Panc1 (cell line): ENCODE results near the gene TAF6. TPM values are rescaled to one million over a fixed set of nuclear protein-coding genes. Genes with fewer than 3 reads are reported as not detected.

Experiments used
- ATAC-seq: fragments of 200-7000 bp; cut with Tn5 transposase; 2 replicates; pipeline ENCODE4 v1.9.1; 2020; ENCODE audit warnings: mild to moderate bottlenecking, moderate library complexity
- BruUV-seq: library from RNA; stranded (reverse); fragments of 400-500 nt; replicated peaks from 2 replicates; lab custom pipeline; 2021; lab: Mats Ljungman, UMichigan
- CTCF ChIA-PET: fragments of 300-600 bp; sonication (Branson Sonifier 250); formaldehyde crosslinking; loops from one replicate; lab custom pipeline; 2022; ENCODE audit warnings: antibody characterized with exemption; lab: Charles Lee
- POLR2A ChIA-PET: fragments of 300-600 bp; sonication (Branson Sonifier 250); formaldehyde crosslinking; loops from one replicate; lab custom pipeline; 2022; ENCODE audit warnings: antibody characterized with exemption; lab: Charles Lee
- DNase-seq: peaks from one replicate; pipeline ENCODE4 v3.0.0-alpha.2; 2010; ENCODE audit warnings: low read depth, low spot score
- H3K27ac ChIP-seq: 2 replicates; pipeline ENCODE4 v1.5.1; 2011; ENCODE audit warnings: mild to moderate bottlenecking, low read length, inconsistent platforms
- H3K27me3 ChIP-seq: fragments of 200-500 bp; sonication (Bioruptor generic); 2 replicates; pipeline ENCODE4 v1.6.0; 2014; ENCODE audit warnings: low read length, inconsistent platforms; ENCODE audit not compliant: control insufficient read depth, insufficient read depth
- H3K36me3 ChIP-seq: fragments of 200-500 bp; sonication (Bioruptor generic); 2 replicates; pipeline ENCODE4 v1.5.1; 2014; ENCODE audit warnings: inconsistent platforms, mild to moderate bottlenecking, low read length, moderate library complexity; ENCODE audit not compliant: control insufficient read depth, insufficient read depth
- H3K4me1 ChIP-seq: 2 replicates; pipeline ENCODE4 v1.5.1; 2011; ENCODE audit warnings: inconsistent platforms, mild to moderate bottlenecking, low read length, moderate library complexity; ENCODE audit not compliant: control insufficient read depth, insufficient read depth
- H3K4me3 ChIP-seq, 2 experiments: 2 replicates each; pipeline ENCODE4 v1.5.1; 2011 to 2012; ENCODE audit warnings: low read depth in 2 of 2, low read length in 2 of 2, mild to moderate bottlenecking in 2 of 2, inconsistent platforms in 1 of 2, moderate library complexity in 1 of 2
- H3K9me3 ChIP-seq: fragments of 200-500 bp; sonication (Bioruptor generic); 2 replicates; pipeline ENCODE4 v1.5.1; 2014; ENCODE audit warnings: low read depth, mild to moderate bottlenecking, inconsistent platforms, low read length, moderate library complexity; ENCODE audit not compliant: control insufficient read depth, insufficient read depth
- CTCF ChIP-seq: fragments of 450-650 bp; IDR thresholded peaks from 2 replicates; pipeline ENCODE4 v1.5.1; 2017; ENCODE audit warnings: mild to moderate bottlenecking
- POLR2AphosphoS5 ChIP-seq: IDR thresholded peaks from 2 replicates; pipeline ENCODE4 v1.6.1; 2012; ENCODE audit warnings: mild to moderate bottlenecking, low read depth, low read length, moderate library complexity
- REST ChIP-seq, 2 experiments: IDR thresholded peaks; 2 replicates each; pipeline ENCODE4 v1.6.1; 2011 to 2012; ENCODE audit warnings: low read depth in 2 of 2, control low read depth in 1 of 2, low read length in 1 of 2, mild to moderate bottlenecking in 1 of 2, moderate library complexity in 1 of 2; ENCODE audit not compliant: insufficient read depth in 1 of 2
- SIN3A ChIP-seq: IDR thresholded peaks from 2 replicates; pipeline ENCODE4 v1.6.1; 2012; ENCODE audit warnings: low read depth, mild to moderate bottlenecking, low read length, moderate library complexity, borderline replicate concordance; ENCODE audit not compliant: insufficient read depth
- TCF7L2 ChIP-seq: IDR thresholded peaks from 2 replicates; pipeline ENCODE4 v1.6.1; 2011; ENCODE audit warnings: mild to moderate bottlenecking, low read depth, low read length, inconsistent platforms
- in situ Hi-C: cut with HindIII; loops from 2 replicates; pipeline ENCODE4 v1.10.0; 2016; ENCODE audit warnings: low sequenced_read_pairs, low pct_unique_long_range_greater_than_20kb
- intact Hi-C: fragments of 100-400 bp; cut with micrococcal nuclease; formaldehyde crosslinking; loops from one replicate; pipeline ENCODE4 v1.10.0; 2022; ENCODE audit not compliant: unreplicated experiment
- total RNA-seq: library from RNA; stranded (reverse); gene quantifications from one replicate; pipeline ENCODE4 v1.2.1, GENCODE V29; 2021; ENCODE audit not compliant: unreplicated experiment

TAF6 gene
- total RNA-seq, 1 experiment from 2014 or later: 92.3 TPM

- H3K36me3 ChIP-seq: peaks cover 41% of the 10 kb centered on the region
- TF ChIP-seq POLR2AphosphoS5: no peak
- no peak for TF ChIP-seq TCF7L2
- no peak for TF ChIP-seq CTCF
- TF ChIP-seq REST (IDR thresholded peaks at IDR 0.05; ENCODE audit: insufficient read depth in 1 of 2, low read depth in 2 of 2, low read length in 1 of 2): no peak
- no peak for TF ChIP-seq SIN3A
- intact Hi-C loops (no loop called here), in situ Hi-C loops (no loop called here)
- ChIA-PET POLR2A (no interaction called here), CTCF (no interaction called here)
- peaks cover 23% of the 10 kb centered on the region for H3K4me1 ChIP-seq
- no peaks in the 10 kb centered on the region for H3K9me3 ChIP-seq
- ATAC-seq: peak; percentile 23
- peak overlapping the region; percentile 52; the same call in 1 of the 2 replicates for H3K27ac ChIP-seq
- H3K4me3 ChIP-seq: no peak overlapping the region
- DNase-seq: no peak
- H3K27me3 ChIP-seq: no peaks in the 10 kb centered on the region
- BruUV-seq: no TSS peak
Observed at GRCh38 chr7:100093498-100093897, 25.7 kb downstream of the TAF6 start.

GRCh38 chr7:100093054-100093453 lies 26.1 kb downstream of the TAF6 start:
- TF ChIP-seq POLR2AphosphoS5 (peak; percentile 24; the same call in 1 of the 2 replicates), CTCF (no peak), SIN3A (no peak)
- in situ Hi-C loops (no loop called here), intact Hi-C loops (no loop called here)
- Histone ChIP-seq H3K36me3 (peaks cover 37% of the 10 kb centered on the region), H3K27me3 (no peaks in the 10 kb centered on the region), H3K4me3 (no peak overlapping the region), H3K9me3 (no peaks in the 10 kb centered on the region), H3K27ac (peak overlapping the region; percentile 52; the same call in 1 of the 2 replicates), H3K4me1 (peaks cover 25% of the 10 kb centered on the region)
- ChIA-PET CTCF (no interaction called here), POLR2A (no interaction called here)
- BruUV-seq: TSS peak; percentile 57
- peak; percentile 7; the same call in 1 of the 2 replicates for ATAC-seq
- no peak for DNase-seq
